ENCODE measurements around the gene ART1. TPM values are rescaled to one million over a fixed set of nuclear protein-coding genes. Genes with fewer than 3 reads are reported as not detected.
"Not testable (repeated sequence)": the region's sequence is repeated elsewhere in the genome, so short reads cannot be mapped to it uniquely, and the experiment has no call there.

Gene ART1
- polyA plus RNA-seq (2013, experiment 1 of 2; ENCODE audit: insufficient read length), result not detected
- not detected for polyA plus RNA-seq (2013, experiment 2 of 2; ENCODE audit: insufficient read length)

DNA sequence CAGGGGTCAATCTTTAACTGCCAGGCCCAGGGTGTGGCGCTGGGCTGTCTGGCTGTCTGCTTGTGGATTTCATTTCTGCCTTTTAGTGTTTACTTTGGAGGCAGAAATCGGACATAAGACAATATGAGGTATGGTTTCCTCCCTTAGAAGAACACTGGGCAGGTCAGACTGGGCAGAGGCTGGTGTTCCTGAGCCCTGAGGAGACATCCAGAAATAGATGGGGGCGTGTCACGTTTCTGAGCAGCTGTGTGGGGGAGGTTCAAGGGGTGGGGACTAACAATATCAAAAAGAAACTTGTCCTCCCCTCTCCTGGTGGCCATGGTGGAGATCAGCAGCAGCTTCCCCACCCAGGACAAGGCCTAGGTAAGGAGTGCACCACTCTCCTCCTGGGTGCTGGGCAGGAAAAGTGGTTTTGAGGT lies at the start of gene ART1:
Gene ART1, plus strand, starts transcription at position 312 of the 419 bp plus-strand sequence. CDS start 14,086 bp downstream, outside the sequence.
- no peak for DNase-seq

GRCh38 chr11:3597743-3598142 lies 47.2 kb upstream of the ART1 start:
- DNase-seq, result not testable (repeated sequence)

DNA sequence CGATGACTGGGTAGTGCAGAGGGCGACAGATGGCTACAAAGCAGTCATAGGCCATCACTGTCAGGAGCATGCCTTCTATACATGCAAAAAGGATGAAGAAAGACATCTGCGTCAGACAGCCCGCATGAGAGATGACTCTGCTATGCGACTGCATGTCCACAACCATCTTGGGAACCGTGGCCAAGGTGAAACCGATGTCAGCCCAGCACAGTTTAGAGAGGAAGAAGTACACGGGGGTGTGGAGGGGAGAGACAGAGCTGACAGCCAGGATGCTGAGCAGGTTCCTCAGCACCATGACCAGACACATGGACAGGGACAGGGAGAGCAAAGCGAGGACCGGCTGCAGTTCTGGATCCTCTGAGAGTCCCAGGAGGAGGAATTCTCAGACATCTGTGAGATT lies 44.7 kb upstream of the ART1 start:
- not testable (repeated sequence) for DNase-seq

DNA sequence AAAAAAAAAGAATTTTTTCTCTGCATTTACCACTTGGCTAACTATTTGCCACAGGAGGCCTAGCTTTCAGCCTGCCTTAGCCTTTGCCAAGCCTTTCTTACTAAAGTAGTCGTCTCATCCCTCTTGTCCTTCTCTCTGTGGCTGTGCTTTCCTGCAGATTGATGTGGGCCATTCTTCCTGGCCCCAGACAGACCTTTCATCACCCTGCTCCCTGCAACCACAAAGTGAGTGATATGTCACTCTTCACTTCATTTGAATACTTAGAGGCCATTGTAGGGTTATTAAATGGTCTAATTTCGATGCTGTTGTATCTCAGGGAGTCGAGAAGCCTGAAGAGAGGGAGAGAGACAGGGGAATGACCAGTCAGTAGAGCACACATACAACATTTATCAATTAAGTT lies 40.8 kb upstream of the ART1 start:
- no peak for DNase-seq

- DNase-seq, result no peak
These were observed 39.7 kb upstream of the ART1 start for GRCh38 chr11:3605283-3605662.

DNA sequence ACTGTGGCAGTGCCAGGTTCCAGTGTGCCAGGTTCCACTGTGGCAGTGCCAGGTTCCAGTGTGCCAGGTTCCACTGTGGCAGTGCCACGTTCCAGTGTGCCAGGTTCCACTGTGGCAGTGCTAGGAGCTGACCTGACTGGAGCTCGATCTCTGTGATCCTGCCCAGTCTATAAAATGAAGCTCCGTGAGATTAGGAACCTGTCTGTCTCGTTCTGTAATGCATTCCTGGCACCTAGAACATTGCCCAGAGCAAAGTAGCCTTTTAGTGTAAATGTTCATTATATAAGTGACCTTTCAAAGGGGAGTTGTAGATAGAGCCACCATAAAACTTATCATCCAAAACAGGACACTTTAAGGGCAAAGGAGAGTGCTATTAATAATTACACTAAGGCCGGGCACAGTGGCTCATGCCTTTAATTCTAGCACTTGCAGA lies 39.1 kb upstream of the ART1 start:
- no peak for DNase-seq

- DNase-seq, result peak; percentile 40
These were observed 35.3 kb upstream of the ART1 start for GRCh38 chr11:3609416-3610265.

- DNase-seq, result no peak
These were observed 34.1 kb upstream of the ART1 start for GRCh38 chr11:3610846-3611245.

DNA sequence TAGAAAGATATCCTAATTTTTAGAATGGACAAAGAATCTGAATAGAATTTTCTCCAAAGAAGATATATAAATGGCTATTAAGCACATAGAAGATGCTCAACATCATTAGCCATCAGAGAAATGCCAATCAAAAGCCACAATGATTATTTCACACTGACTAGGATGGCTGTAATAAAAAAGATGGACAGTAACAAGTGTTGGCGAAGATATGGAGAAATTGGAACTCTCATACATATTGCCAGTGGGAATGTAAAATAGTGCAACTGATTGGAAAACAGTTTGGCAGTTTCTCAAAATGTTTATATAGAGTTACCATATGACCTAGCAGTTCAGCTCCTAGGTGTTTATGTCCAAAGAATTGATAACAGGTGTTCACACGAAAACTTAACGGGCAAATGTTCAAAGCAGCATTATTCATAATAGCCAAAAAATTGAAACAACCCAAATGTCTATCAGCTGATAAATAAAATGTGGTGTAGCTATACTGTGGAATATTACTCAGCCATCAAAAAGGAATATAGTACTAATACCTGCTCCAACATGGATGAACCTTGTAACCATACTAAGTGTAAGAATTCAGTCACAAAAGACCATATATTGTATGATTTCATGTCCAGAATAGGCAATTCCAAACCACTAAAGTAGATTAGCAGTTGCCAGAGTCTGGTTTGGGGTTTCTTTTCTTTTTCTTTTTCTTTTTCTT lies 32.8 kb upstream of the ART1 start:
- no peak for DNase-seq

GRCh38 chr11:3613998-3614741 lies 30.8 kb upstream of the ART1 start:
- no peak for DNase-seq

DNA sequence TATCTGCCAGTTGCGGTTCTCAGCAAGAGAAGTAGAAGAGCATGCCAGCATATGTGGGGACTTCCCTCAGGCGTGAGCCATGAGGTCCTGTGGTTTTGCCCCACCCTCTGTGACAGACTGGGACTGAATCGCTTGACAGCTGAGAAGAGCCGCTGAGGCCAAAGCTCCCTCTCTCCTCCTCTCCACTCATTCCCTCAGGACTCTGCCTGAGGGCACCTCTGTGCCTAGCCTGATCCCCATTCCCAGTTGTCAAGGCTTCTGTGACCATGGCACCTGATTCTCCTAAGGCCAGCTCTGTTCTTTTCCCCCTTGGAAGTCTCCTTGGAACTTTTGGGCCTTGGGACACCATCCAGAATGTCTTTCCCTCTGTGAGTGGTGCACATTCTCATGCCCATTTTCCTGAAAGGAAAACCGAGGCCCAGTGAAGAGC lies 30.2 kb upstream of the ART1 start:
- peak; percentile 21 for DNase-seq

GRCh38 chr11:3615998-3616397 lies 28.9 kb upstream of the ART1 start:
- no peak for DNase-seq

GRCh38 chr11:3616721-3617460 lies 28.0 kb upstream of the ART1 start:
- no peak for DNase-seq

DNA sequence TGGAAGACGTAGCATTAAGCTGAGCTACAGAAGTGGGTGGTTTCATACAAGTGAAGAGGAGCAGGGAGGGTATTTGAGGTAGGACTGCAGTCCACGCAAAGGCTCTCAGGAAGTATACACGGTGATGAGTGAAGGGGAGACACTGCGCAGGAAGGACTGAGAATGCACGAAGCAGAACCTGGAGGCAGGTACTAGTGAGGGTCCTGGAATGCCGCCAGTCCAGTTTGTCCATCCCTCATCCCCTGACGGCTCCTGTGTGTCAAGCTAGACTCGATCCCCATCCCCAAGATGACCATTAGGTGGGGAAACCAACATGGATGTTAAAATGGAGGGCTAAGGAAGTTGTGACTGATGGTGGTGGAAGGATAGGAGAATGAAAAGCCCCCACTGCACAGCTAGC lies 26.9 kb upstream of the ART1 start:
- DNase-seq, result no peak

GRCh38 chr11:3622521-3622920 lies 22.4 kb upstream of the ART1 start:
- no peak for DNase-seq

DNA sequence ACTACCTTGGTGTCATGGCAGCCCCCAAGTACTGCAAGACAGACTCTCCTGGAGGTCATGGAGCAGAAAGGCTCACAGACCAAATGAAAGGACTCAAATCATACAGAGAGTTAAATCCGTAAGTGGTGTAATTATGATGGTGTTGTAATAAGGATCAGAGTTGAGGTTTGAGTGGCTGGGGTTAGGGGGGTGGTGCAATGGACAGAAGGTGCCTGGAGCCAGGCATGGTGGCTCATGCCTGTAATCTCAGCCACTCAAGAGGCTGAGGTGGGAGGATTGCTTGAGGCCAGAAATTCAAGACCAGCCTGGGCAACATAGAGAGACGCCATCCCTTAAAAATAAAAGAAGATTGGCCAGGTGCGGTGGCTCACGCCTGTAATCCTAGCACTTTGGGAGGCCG lies 21.8 kb upstream of the ART1 start:
- no peak for DNase-seq

DNA sequence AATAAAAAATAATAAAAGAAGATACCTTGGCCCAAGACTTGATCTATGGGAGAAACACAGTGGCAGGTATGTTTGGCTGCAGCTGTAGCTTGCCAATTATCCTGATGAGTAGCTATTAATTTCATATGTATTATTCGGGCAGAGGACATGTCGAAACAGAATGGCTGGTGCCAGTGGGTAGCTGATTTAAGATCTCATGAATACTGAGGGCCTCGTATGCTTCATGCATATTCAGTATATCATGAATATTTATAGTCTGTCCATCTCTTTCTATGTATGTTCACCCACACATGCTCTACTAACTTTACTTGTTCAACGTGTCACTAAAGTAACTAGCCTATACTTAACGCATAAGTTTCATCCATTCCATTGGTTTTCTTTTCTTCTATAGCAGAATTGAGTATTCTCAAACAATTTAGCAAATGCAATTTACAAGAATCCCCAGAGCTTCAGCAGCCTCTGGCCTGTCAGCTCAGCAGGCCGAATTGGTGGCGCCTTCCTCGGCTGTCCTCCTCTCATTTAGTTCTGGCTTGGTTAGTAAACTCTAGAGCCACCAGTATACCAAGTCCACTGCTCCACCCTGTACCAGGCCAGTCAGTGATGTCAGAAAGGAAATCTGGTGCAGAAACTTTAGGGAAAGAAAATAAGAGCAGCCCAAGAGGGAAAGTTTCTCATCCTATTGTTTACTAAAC lies 21.0 kb upstream of the ART1 start:
- DNase-seq, result no peak

GRCh38 chr11:3626250-3626960 lies 18.5 kb upstream of the ART1 start:
- DNase-seq, result no peak

- DNase-seq, result peak; percentile 72
These were observed 17.6 kb upstream of the ART1 start for GRCh38 chr11:3627291-3627690.

GRCh38 chr11:3631331-3631730 lies 13.6 kb upstream of the ART1 start:
- DNase-seq, result no peak
